HepG2 (cell line): ENCODE data around the gene SRC. TPM values are rescaled to one million over a fixed set of nuclear protein-coding genes. Genes with fewer than 3 reads are reported as not detected.
A peak's percentile ranks its signal among the peaks of the same experiment; 100 is the strongest.

Source experiments
- BRD4 ChIP-seq: sonication (generic); formaldehyde crosslinking; IDR thresholded peaks from 2 replicates; pipeline ENCODE4 v1.4.0; 2020; ENCODE audit warnings: missing genetic modification reagents
- ELF1 ChIP-seq: sonication (generic); formaldehyde crosslinking; IDR thresholded peaks from 2 replicates; pipeline ENCODE4 v1.4.0; 2020; ENCODE audit warnings: missing genetic modification reagents
- GATAD2A ChIP-seq: IDR thresholded peaks from 2 replicates; pipeline ENCODE4 v1.6.1; 2016
- GLI4 ChIP-seq: sonication (generic); formaldehyde crosslinking; IDR thresholded peaks from 2 replicates; pipeline ENCODE4 v1.5.1; 2020; ENCODE audit warnings: missing genetic modification reagents, mild to moderate bottlenecking, moderate library complexity, borderline replicate concordance
- IKZF1 ChIP-seq: fragments of 450-650 bp; IDR thresholded peaks from 2 replicates; pipeline ENCODE4 v1.7.1; 2016
- JARID2 ChIP-seq: sonication (generic); formaldehyde crosslinking; IDR thresholded peaks from 2 replicates; pipeline ENCODE4 v1.8.1; 2023; ENCODE audit warnings: missing genetic modification reagents, inconsistent platforms; ENCODE audit not compliant: insufficient replicate concordance
- KDM6A ChIP-seq: IDR thresholded peaks from 2 replicates; pipeline ENCODE4 v1.6.1; 2016; ENCODE audit warnings: low read depth
- MED13 ChIP-seq: sonication (generic); formaldehyde crosslinking; IDR thresholded peaks from 2 replicates; pipeline ENCODE4 v1.5.0; 2020; ENCODE audit warnings: missing genetic modification reagents
- NAIF1 ChIP-seq: sonication (generic); formaldehyde crosslinking; IDR thresholded peaks from 2 replicates; pipeline ENCODE4 v1.5.0; 2020; ENCODE audit warnings: mild to moderate bottlenecking, missing genetic modification reagents, borderline replicate concordance
- NCOA2 ChIP-seq: sonication (generic); formaldehyde crosslinking; IDR thresholded peaks from 2 replicates; pipeline ENCODE4 v1.8.0; 2022; ENCODE audit warnings: inconsistent platforms
- NPAS2 ChIP-seq: sonication (generic); formaldehyde crosslinking; IDR thresholded peaks from 2 replicates; pipeline ENCODE4 v1.8.0; 2022; ENCODE audit warnings: mild to moderate bottlenecking, missing genetic modification reagents, borderline replicate concordance
- RBM22 ChIP-seq: fragments of 200-400 bp; formaldehyde crosslinking; optimal IDR thresholded peaks from 2 replicates; pipeline ENCODE3; 2017; ENCODE audit warnings: mild to moderate bottlenecking, low read length, moderate library complexity
- RNF2 ChIP-seq: fragments of 450-650 bp; conservative IDR thresholded peaks from 2 replicates; pipeline ENCODE4 v1.6.1; 2016; ENCODE audit warnings: low read depth
- THAP11 ChIP-seq: IDR thresholded peaks from 2 replicates; pipeline ENCODE4 v1.6.1; 2016; ENCODE audit warnings: missing biosample characterization, missing genetic modification reagents
- ZBTB7A ChIP-seq: sonication (generic); formaldehyde crosslinking; IDR thresholded peaks from 2 replicates; pipeline ENCODE4 v1.8.0; 2022; ENCODE audit warnings: mild to moderate bottlenecking, missing genetic modification reagents
- ZBTB8A ChIP-seq: sonication (generic); formaldehyde crosslinking; IDR thresholded peaks from 2 replicates; pipeline ENCODE4 v1.4.0; 2020; ENCODE audit warnings: mild to moderate bottlenecking, low read depth, missing genetic modification reagents, borderline replicate concordance
- ZNF225 ChIP-seq: sonication (generic); formaldehyde crosslinking; IDR thresholded peaks from 2 replicates; pipeline ENCODE4 v1.4.0; 2020; ENCODE audit warnings: mild to moderate bottlenecking, missing genetic modification reagents
- ZNF282 ChIP-seq: fragments of 450-650 bp; IDR thresholded peaks from 2 replicates; pipeline ENCODE4 v1.6.1; 2018; ENCODE audit not compliant: partially characterized antibody
- ZNF326 ChIP-seq: sonication (generic); formaldehyde crosslinking; IDR thresholded peaks from 2 replicates; pipeline ENCODE4 v1.4.0; 2020; ENCODE audit warnings: missing genetic modification reagents, borderline replicate concordance
- ZNF44 ChIP-seq: sonication (generic); formaldehyde crosslinking; IDR thresholded peaks from 2 replicates; pipeline ENCODE4 v1.5.1; 2020; ENCODE audit warnings: mild to moderate bottlenecking, missing genetic modification reagents
- ZNF547 ChIP-seq: sonication (generic); formaldehyde crosslinking; IDR thresholded peaks from 2 replicates; pipeline ENCODE4 v1.5.1; 2020; ENCODE audit warnings: mild to moderate bottlenecking, missing genetic modification reagents
- ZNF557 ChIP-seq: sonication (generic); formaldehyde crosslinking; IDR thresholded peaks from 2 replicates; pipeline ENCODE4 v1.4.0; 2020; ENCODE audit warnings: missing genetic modification reagents
- ZNF839 ChIP-seq: sonication (generic); formaldehyde crosslinking; IDR thresholded peaks from 2 replicates; pipeline ENCODE4 v1.4.0; 2020; ENCODE audit warnings: missing genetic modification reagents, mild to moderate bottlenecking, borderline replicate concordance
- polyA plus RNA-seq, 8 experiments: library from polyadenylated mRNA; depleted of rRNA in 3 of 8; stranded (reverse) in 7 of 8; unstranded in 1 of 8; fragments of >200 nt; fragmentation: Illumina TruSeq in 4 of 8; extraction: Trizol in 4 of 8; gene quantifications; 2 replicates each; pipeline versions ENCODE4 v1.2.1 to v1.2.3, GENCODE V29; 2011 to 2016; ENCODE audit warnings: low read depth in 4 of 8, missing spikeins in 1 of 8, mixed read lengths in 1 of 8; ENCODE audit not compliant: insufficient read depth in 1 of 8
- total RNA-seq, 5 experiments: library from RNA; depleted of rRNA; stranded (reverse); fragments of >200 nt; fragmentation: Illumina TruSeq; extraction: Trizol; gene quantifications; 2 replicates each; pipeline ENCODE4 v1.2.3, GENCODE V29; 2016; ENCODE audit warnings: low read depth in 1 of 5
- TF ChIP-seq, protein P1 (sequence below): sonication (generic); formaldehyde crosslinking; IDR thresholded peaks from 2 replicates; pipeline ENCODE4 v1.4.0; 2020; ENCODE audit warnings: low read depth, mild to moderate bottlenecking, missing genetic modification reagents
- TF ChIP-seq, protein P2 (sequence below): sonication (generic); formaldehyde crosslinking; IDR thresholded peaks from 2 replicates; pipeline ENCODE4 v1.5.0; 2020; ENCODE audit warnings: missing genetic modification reagents
- TF ChIP-seq, protein P3 (sequence below): sonication (generic); formaldehyde crosslinking; IDR thresholded peaks from 2 replicates; pipeline ENCODE4 v1.4.0; 2020; ENCODE audit warnings: missing genetic modification reagents; ENCODE audit errors: not compliant biosample characterization
- TF ChIP-seq, protein P4 (sequence below): sonication (generic); formaldehyde crosslinking; IDR thresholded peaks from 2 replicates; pipeline ENCODE4 v1.4.0; 2020; ENCODE audit warnings: mild to moderate bottlenecking, low read depth, missing genetic modification reagents
- TF ChIP-seq, protein P5 (sequence below): sonication (generic); formaldehyde crosslinking; IDR thresholded peaks from 2 replicates; pipeline ENCODE4 v1.5.0; 2020; ENCODE audit warnings: missing genetic modification reagents

SRC gene
- total and polyA plus RNA-seq, 2 of the 13 experiments (the other 11 are each of a cell fraction or from before 2014, with no cell fraction given), result 54.7 to 192 TPM

DNA sequence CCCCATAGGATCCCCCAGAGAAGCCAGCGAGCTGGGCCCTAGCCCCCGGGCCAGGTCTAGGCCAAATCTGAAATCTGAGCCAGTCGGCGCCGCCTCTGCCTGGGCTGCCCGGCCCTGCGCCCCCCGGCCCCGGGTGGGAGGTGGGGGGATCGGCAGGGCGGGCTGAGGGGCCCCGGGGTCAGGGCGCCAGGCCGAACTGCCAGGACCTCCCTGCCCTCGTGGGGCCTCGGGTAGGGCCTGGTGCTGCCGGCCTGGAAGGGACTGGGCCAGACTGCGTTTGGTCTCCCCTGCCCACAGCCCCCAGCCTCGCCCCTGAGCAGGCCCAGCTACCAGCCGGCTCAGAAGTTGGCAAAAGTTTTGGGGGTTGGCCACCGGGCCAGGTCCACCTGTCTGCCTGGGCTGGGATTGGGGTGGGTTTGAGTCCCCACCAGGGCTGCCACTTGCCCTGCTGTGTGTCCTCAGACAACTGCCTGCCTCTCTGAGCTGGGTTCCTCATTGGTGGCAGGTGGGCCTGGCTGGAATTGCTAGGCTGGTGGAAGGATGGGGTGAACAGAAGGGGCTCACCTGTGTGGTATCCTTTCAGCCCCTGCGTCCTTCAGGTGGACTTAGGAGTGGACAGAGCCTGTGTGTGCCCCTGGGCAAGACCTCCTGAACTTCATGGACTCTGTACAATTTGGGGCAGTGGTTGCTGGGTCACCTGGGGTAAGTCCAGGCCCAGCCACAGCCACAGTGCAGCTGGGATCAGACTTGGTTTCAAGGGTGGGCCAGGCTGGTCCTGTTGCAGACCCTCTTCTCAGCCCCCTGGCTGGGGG is 801 bp downstream of the SRC start (continued):
- TF ChIP-seq, protein P1, sequence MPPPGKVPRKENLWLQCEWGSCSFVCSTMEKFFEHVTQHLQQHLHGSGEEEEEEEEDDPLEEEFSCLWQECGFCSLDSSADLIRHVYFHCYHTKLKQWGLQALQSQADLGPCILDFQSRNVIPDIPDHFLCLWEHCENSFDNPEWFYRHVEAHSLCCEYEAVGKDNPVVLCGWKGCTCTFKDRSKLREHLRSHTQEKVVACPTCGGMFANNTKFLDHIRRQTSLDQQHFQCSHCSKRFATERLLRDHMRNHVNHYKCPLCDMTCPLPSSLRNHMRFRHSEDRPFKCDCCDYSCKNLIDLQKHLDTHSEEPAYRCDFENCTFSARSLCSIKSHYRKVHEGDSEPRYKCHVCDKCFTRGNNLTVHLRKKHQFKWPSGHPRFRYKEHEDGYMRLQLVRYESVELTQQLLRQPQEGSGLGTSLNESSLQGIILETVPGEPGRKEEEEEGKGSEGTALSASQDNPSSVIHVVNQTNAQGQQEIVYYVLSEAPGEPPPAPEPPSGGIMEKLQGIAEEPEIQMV (CRISPR knock-in tag), result peak; percentile 62; the same call in 1 of the 2 replicates
- TF ChIP-seq ZBTB7A (CRISPR knock-in tag) (peak; percentile 58; the same call in 1 of the 2 replicates), ZNF282 (no peak), IKZF1 (no peak), RNF2 (no peak), NCOA2 (CRISPR knock-in tag) (no peak), ZNF225 (CRISPR knock-in tag) (peak; percentile 92), ZNF839 (CRISPR knock-in tag) (peak; percentile 82; the same call in 1 of the 2 replicates), NPAS2 (CRISPR knock-in tag) (no peak), ZBTB8A (no peak), ZNF547 (CRISPR knock-in tag) (no peak; the same call in 1 of the 2 replicates), ZNF326 (CRISPR knock-in tag) (no peak; the same call in 1 of the 2 replicates), GLI4 (CRISPR knock-in tag) (no peak), KDM6A (CRISPR knock-in tag) (no peak), THAP11 (CRISPR knock-in tag) (no peak), GATAD2A (CRISPR knock-in tag) (no peak), ZNF44 (peak; percentile 27; the same call in 1 of the 2 replicates), ELF1 (CRISPR knock-in tag) (no peak), RBM22 (no peak), BRD4 (no peak), ZNF557 (CRISPR knock-in tag) (no peak), MED13 (CRISPR knock-in tag) (no peak), NAIF1 (CRISPR knock-in tag) (no peak), JARID2 (CRISPR knock-in tag) (no peak)
- TF ChIP-seq, protein P2, sequence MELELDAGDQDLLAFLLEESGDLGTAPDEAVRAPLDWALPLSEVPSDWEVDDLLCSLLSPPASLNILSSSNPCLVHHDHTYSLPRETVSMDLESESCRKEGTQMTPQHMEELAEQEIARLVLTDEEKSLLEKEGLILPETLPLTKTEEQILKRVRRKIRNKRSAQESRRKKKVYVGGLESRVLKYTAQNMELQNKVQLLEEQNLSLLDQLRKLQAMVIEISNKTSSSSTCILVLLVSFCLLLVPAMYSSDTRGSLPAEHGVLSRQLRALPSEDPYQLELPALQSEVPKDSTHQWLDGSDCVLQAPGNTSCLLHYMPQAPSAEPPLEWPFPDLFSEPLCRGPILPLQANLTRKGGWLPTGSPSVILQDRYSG, result no peak
- TF ChIP-seq, protein P3, sequence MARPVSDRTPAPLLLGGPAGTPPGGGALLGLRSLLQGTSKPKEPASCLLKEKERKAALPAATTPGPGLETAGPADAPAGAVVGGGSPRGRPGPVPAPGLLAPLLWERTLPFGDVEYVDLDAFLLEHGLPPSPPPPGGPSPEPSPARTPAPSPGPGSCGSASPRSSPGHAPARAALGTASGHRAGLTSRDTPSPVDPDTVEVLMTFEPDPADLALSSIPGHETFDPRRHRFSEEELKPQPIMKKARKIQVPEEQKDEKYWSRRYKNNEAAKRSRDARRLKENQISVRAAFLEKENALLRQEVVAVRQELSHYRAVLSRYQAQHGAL, result no peak
- TF ChIP-seq, protein P4, sequence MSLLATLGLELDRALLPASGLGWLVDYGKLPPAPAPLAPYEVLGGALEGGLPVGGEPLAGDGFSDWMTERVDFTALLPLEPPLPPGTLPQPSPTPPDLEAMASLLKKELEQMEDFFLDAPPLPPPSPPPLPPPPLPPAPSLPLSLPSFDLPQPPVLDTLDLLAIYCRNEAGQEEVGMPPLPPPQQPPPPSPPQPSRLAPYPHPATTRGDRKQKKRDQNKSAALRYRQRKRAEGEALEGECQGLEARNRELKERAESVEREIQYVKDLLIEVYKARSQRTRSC, result no peak
- TF ChIP-seq, protein P5, sequence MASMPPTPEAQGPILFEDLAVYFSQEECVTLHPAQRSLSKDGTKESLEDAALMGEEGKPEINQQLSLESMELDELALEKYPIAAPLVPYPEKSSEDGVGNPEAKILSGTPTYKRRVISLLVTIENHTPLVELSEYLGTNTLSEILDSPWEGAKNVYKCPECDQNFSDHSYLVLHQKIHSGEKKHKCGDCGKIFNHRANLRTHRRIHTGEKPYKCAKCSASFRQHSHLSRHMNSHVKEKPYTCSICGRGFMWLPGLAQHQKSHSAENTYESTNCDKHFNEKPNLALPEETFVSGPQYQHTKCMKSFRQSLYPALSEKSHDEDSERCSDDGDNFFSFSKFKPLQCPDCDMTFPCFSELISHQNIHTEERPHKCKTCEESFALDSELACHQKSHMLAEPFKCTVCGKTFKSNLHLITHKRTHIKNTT (CRISPR knock-in tag), result no peak
